ENCODE measurements around the gene VSNL1. TPM values are rescaled to one million over a fixed set of nuclear protein-coding genes. Genes with fewer than 3 reads are reported as not detected.

VSNL1 gene
- total RNA-seq, 1 experiment from 2014 or later, result 9.9 TPM

DNA sequence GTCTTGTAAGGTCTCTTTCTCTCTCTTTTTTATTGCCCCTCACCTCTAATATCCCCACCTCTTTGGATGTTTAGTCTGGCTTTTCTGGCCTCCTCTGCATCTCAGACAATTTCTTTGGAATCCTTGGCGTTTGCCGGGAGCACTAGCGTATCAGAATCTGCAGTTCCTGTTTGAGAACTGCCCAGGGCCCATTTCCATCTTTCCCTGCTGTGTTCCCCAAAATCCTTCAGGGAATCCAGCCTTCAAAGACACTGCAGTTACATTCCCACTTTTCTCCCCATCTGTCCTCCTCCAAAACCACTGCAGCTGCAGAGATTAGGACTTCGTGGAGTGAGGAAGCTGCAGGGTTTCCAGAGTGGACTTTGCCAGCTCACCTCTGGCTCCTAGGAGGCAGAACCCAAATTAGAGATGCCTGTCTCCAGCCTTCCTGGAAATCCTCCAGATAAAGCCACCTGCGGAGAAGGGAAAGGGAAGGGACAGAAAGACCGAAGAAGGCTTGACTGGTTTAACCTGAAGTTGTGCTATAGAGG, 2.7 kb downstream of the VSNL1 start:
- H2BK12ac ChIP-seq (ENCODE audit: insufficient read length, low read depth, low read length), result no peak overlapping the region
- no peaks in the 10 kb centered on the region; a peak in 1 of 5 replicates for H3K9me3 Mint-ChIP-seq
- H3K4me1 ChIP-seq (ENCODE audit: insufficient read depth, low read length), result peaks cover 6% of the 10 kb centered on the region; the same call in 1 of the 2 replicates
- H2BK120ac ChIP-seq (ENCODE audit: low read depth, low read length, poor library complexity, severe bottlenecking), result no peak overlapping the region
- TF ChIP-seq, protein P1, sequence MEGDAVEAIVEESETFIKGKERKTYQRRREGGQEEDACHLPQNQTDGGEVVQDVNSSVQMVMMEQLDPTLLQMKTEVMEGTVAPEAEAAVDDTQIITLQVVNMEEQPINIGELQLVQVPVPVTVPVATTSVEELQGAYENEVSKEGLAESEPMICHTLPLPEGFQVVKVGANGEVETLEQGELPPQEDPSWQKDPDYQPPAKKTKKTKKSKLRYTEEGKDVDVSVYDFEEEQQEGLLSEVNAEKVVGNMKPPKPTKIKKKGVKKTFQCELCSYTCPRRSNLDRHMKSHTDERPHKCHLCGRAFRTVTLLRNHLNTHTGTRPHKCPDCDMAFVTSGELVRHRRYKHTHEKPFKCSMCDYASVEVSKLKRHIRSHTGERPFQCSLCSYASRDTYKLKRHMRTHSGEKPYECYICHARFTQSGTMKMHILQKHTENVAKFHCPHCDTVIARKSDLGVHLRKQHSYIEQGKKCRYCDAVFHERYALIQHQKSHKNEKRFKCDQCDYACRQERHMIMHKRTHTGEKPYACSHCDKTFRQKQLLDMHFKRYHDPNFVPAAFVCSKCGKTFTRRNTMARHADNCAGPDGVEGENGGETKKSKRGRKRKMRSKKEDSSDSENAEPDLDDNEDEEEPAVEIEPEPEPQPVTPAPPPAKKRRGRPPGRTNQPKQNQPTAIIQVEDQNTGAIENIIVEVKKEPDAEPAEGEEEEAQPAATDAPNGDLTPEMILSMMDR (conservative IDR thresholded peaks at IDR 0.05), result no peak
- peak overlapping the region; percentile 41 for H3K9ac ChIP-seq (ENCODE audit: extremely low read depth, insufficient read length, low read length)
- peak overlapping the region; percentile 40 to 98 (median 93) for H3K27ac Mint-ChIP-seq
- no peaks in the 10 kb centered on the region for H4K20me1 ChIP-seq (ENCODE audit: control insufficient read depth, insufficient read depth, insufficient read length)
- no peak overlapping the region for H2AFZ ChIP-seq (ENCODE audit: low read length)
- no CpG with 5 or more reads among the region's 6 CpGs for WGBS (ENCODE audit: extremely low coverage, insufficient read length, low lambda C conversion rate)
- no peak overlapping the region for H3K14ac ChIP-seq (ENCODE audit: insufficient read depth, low read length)
- no peak overlapping the region for H3K56ac ChIP-seq (ENCODE audit: insufficient read length, low read depth, low read length)
- peaks cover 29% of the 10 kb centered on the region for H3K79me2 ChIP-seq (ENCODE audit: insufficient read depth, low read length)
- peak overlapping the region; percentile 56 to 82 for H3K4me3 Mint-ChIP-seq
- no peak overlapping the region for H2AK5ac ChIP-seq (ENCODE audit: insufficient read length, low read length)
- H3K4ac ChIP-seq (ENCODE audit: low read depth, low read length), result no peak overlapping the region
- peak overlapping the region; percentile 77 for H3K27ac ChIP-seq (ENCODE audit: insufficient read length, low read depth, low read length)
- H2BK20ac ChIP-seq (ENCODE audit: low read depth, low read length, poor library complexity, severe bottlenecking), result no peak overlapping the region
- H3K18ac ChIP-seq (ENCODE audit: insufficient read length, low read depth, low read length), result no peak overlapping the region
- no peaks in the 10 kb centered on the region for H3K79me1 ChIP-seq (ENCODE audit: insufficient read depth, low read depth, low read length, poor library complexity, severe bottlenecking)
- H2BK5ac ChIP-seq (ENCODE audit: insufficient read length, low read length), result no peak overlapping the region
- no peak overlapping the region for H2BK15ac ChIP-seq (ENCODE audit: low read depth, low read length)
- no peaks in the 10 kb centered on the region; a peak in 1 of 7 replicates for H3K36me3 Mint-ChIP-seq (ENCODE audit: insufficient read depth in 1 of 3, low read depth in 3 of 3)
- no peaks in the 10 kb centered on the region for H3K9me3 ChIP-seq (ENCODE audit: control insufficient read depth, low read depth, low read length)
- no peak overlapping the region for H4K91ac ChIP-seq (ENCODE audit: insufficient read length, low read depth, low read length)
- peak overlapping the region; percentile 100 for H3K4me2 ChIP-seq (ENCODE audit: insufficient read depth, insufficient read length, low read length)
- H3K23ac ChIP-seq (ENCODE audit: insufficient read length, low read depth, low read length), result no peak overlapping the region
- H3K27me3 ChIP-seq (ENCODE audit: insufficient read depth, low read length), result no peaks in the 10 kb centered on the region
- H4K8ac ChIP-seq (replicated peaks; ENCODE audit: insufficient read length, low read depth, low read length), result no peak overlapping the region
- no peak overlapping the region for H3T11ph ChIP-seq (ENCODE audit: low read length)
- H3K27me3 Mint-ChIP-seq (ENCODE audit: low read depth), result peaks cover 12% of the 10 kb centered on the region
- H3K23me2 ChIP-seq (ENCODE audit: insufficient read length, low read depth, low read length, poor library complexity, severe bottlenecking), result peaks cover 30% of the 10 kb centered on the region
- H3K4me1 Mint-ChIP-seq, result peaks cover 60 to 75% of the 10 kb centered on the region in 2 experiments
- peak; percentile 47 for DNase-seq
- no peak overlapping the region for H4K5ac ChIP-seq (ENCODE audit: insufficient read length, low read depth, low read length)
